Prostate gland (tissue), 2 donors: ENCODE data around the gene ZFAND3. TPM values are rescaled to one million over a fixed set of nuclear protein-coding genes. Genes with fewer than 3 reads are reported as not detected.

Source experiments
- DNase-seq: peaks from one replicate; pipeline ENCODE4 v3.0.0-alpha.2; 2019; ENCODE audit warnings: low spot score
- H3K27ac ChIP-seq, 2 donors: fragments of 200-600 bp; sonication (generic); 2 replicates each; pipeline ENCODE4 v1.5.1; 2017 to 2019
- H3K27me3 ChIP-seq: fragments of 200-600 bp; sonication (generic); replicated peaks from 2 replicates; pipeline ENCODE4 v1.5.1; 2019; ENCODE audit not compliant: insufficient read depth
- H3K36me3 ChIP-seq, 2 donors: fragments of 200-600 bp; sonication (generic); 1 replicate in 1 of 2; 2 replicates in 1 of 2; pipeline versions ENCODE4 v1.5.1 to v1.8.1; 2017 to 2019
- H3K4me1 ChIP-seq: fragments of 200-600 bp; sonication (generic); replicated peaks from 2 replicates; pipeline ENCODE4 v1.5.1; 2019
- H3K4me3 ChIP-seq, 2 donors: fragments of 200-600 bp; sonication (generic); 2 replicates each; pipeline ENCODE4 v1.5.1; 2017 to 2019
- H3K9me3 ChIP-seq: fragments of 200-600 bp; sonication (generic); 2 replicates; pipeline ENCODE4 v1.5.1; 2017
- CTCF ChIP-seq, 4 experiments: fragments of 200-600 bp in 2 of 4; fragments of 450-650 bp in 2 of 4; sonication (generic) in 2 of 4; IDR thresholded peaks; 1 replicate in 3 of 4; 2 replicates in 1 of 4; pipeline ENCODE4 v1.5.1; 2016 to 2019; ENCODE audit warnings: antibody characterized with exemption in 4 of 4, mild to moderate bottlenecking in 2 of 4, moderate library complexity in 2 of 4
- POLR2A ChIP-seq: fragments of 450-650 bp; IDR thresholded peaks from one replicate; pipeline ENCODE4 v1.6.1; 2016; ENCODE audit warnings: antibody characterized with exemption, mild to moderate bottlenecking
- POLR2AphosphoS5 ChIP-seq: sonication (generic); formaldehyde crosslinking; IDR thresholded peaks from one replicate; pipeline ENCODE4 v1.6.1; 2017; ENCODE audit warnings: antibody characterized with exemption
- WGBS: methylation state at CpG from one replicate; pipeline ENCODE4 v1.1.5; 2018; 5-methylcytosine and 5-hydroxymethylcytosine counted together
- intact Hi-C: fragments of 100-400 bp; cut with DNase I; formaldehyde crosslinking; loops from one replicate; pipeline ENCODE4 v1.14.2; 2022
- total RNA-seq, 2 donors: library from RNA; depleted of rRNA; stranded (reverse); fragments of >200 nt; gene quantifications; one replicate each; pipeline ENCODE4 v1.1.0, GENCODE V29; 2016

ZFAND3 gene
- total RNA-seq, 2 donors from 2014 or later = 43.5 to 89.1 TPM

DNA sequence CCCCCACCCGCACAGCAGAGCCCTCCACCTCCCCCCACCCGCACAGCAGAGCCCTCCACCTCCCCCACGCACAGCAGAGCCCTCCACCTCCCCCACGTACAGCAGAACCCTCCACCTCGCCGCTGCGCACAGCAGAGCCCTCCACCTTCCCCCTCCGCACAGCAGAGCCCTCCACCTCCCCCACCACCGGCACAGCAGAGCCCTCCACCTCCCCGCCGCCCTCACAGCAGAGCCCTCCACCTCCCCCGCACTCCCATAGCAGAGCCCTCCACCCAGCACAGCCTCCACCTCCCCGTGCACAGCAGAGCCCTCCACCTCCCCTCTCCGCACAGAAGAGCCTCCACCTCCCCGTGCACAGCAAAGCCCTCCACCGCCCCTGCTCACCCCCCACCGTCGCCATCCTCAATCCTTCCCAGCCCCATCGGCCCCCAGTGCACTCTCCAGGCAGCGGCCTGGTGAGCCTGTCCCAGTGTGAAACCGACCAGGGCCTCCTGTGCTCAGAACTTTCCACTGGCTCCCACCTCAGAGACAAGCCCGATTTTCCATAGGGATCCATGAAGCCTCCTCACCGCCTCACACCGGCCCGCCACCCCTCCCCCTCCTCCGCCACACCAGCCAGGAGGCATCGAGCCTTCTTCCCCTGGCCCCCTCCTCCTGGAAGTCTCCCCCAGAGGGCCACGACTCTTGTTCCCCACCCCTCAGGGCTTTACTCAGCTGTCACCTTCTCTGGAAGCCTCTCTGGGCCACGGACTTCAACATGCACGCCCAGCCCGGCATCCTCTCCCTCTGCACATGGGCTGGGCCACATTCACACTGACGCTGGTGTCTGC is 347.1 kb downstream of the ZFAND3 start:
- H3K9me3 ChIP-seq = no peaks in the 10 kb centered on the region
- H3K36me3 ChIP-seq = no peaks in the 10 kb centered on the region
- TF ChIP-seq CTCF (IDR thresholded peaks at IDR 0.05) (no peak), POLR2A (no peak), POLR2AphosphoS5 (no peak)
- H3K27ac ChIP-seq = no peak overlapping the region
- 67% methylated on average over 29 of the region's 32 CpGs for WGBS
- DNase-seq = no peak
- H3K4me1 ChIP-seq = no peaks in the 10 kb centered on the region
- H3K27me3 ChIP-seq = no peaks in the 10 kb centered on the region
- intact Hi-C loops = no loop called here
- no peak overlapping the region for H3K4me3 ChIP-seq

- H3K36me3 ChIP-seq = no peaks in the 10 kb centered on the region
- H3K9me3 ChIP-seq = no peaks in the 10 kb centered on the region
- H3K4me1 ChIP-seq = no peaks in the 10 kb centered on the region
- H3K27me3 ChIP-seq = no peaks in the 10 kb centered on the region
- no peak overlapping the region for H3K27ac ChIP-seq
- no peak for DNase-seq
- H3K4me3 ChIP-seq = no peak overlapping the region
- 89% methylated on average over 11 of the region's 11 CpGs for WGBS
- intact Hi-C loops = no loop called here
- TF ChIP-seq POLR2AphosphoS5 = no peak
- TF ChIP-seq CTCF (IDR thresholded peaks at IDR 0.05) = no peak
- TF ChIP-seq POLR2A = no peak
Measured at GRCh38 chr6:38167598-38167997, 348.1 kb downstream of the ZFAND3 start.

GRCh38 chr6:38168126-38168525 is 348.6 kb downstream of the ZFAND3 start:
- Histone ChIP-seq H3K9me3 (no peaks in the 10 kb centered on the region), H3K36me3 (no peaks in the 10 kb centered on the region), H3K4me1 (no peaks in the 10 kb centered on the region), H3K27ac (no peak overlapping the region), H3K27me3 (no peaks in the 10 kb centered on the region), H3K4me3 (no peak overlapping the region)
- 97% methylated on average over 12 of the region's 13 CpGs for WGBS
- TF ChIP-seq POLR2A = no peak
- TF ChIP-seq POLR2AphosphoS5 = no peak
- no peak for TF ChIP-seq CTCF (IDR thresholded peaks at IDR 0.05)
- DNase-seq = no peak
- intact Hi-C loops = no loop called here

DNA sequence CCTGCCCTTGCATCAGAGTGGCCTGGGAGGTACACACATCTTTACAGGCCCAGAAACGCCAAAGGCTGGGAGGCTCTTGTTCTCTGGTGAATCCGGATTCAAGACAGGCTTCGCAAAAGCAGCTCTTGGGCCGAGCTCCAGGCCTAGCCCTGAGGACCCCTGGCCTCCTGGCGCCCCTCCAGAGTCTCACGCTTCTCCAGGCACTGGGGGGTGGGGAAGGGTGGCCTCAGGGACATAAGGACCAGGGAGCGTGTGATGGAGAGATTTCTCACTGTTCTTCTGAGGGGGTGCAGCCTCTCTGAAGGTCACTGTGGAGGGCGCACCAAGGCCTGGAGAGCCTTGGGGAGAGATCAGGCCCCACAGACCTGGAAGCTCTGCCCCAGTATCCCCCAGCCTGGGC is 349.2 kb downstream of the ZFAND3 start:
- Histone ChIP-seq H3K4me3 (no peak overlapping the region), H3K27ac (no peak overlapping the region), H3K9me3 (no peaks in the 10 kb centered on the region), H3K4me1 (no peaks in the 10 kb centered on the region), H3K27me3 (no peaks in the 10 kb centered on the region), H3K36me3 (no peaks in the 10 kb centered on the region)
- no peak for DNase-seq
- intact Hi-C loops = no loop called here
- TF ChIP-seq POLR2AphosphoS5 (no peak), POLR2A (no peak), CTCF (IDR thresholded peaks at IDR 0.05) (no peak)
- 93% methylated on average over 8 of the region's 8 CpGs for WGBS
